ENCODE results near the gene CLIC4.
"Not testable (repeated sequence)": the region's sequence is repeated elsewhere in the genome, so short reads cannot be mapped to it uniquely, and the experiment has no call there.

The CLIC4 gene

DNA sequence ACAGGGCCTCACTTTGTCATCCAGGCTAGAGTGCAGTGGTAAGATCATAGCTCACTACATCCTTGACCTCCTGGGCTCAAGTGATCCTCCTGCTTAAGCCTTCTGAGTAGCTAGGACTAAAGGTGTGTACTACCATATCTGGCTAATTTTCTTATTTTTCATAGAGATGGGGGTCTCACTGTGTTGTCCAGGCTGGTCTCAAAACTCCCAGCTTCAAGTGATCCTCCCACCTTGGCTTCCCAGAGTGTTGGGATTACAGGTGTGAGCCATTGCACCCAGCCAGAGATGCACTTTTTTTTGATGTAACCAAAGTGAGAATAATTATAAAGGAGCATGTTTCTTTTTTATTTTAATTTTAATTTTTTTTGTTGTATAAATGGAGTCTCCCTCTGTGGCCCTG lies 28.4 kb downstream of the CLIC4 start:
- no peaks in the 10 kb centered on the region for H3K9me3 Mint-ChIP-seq
- no peak overlapping the region for H3K4me3 Mint-ChIP-seq
- no peak for TF ChIP-seq CTCF (IDR thresholded peaks at IDR 0.05)
- no peak overlapping the region for H3K27ac Mint-ChIP-seq
- peaks cover 24% of the 10 kb centered on the region for H3K36me3 Mint-ChIP-seq (ENCODE audit: low read depth)
- H3K27me3 Mint-ChIP-seq (ENCODE audit: low read depth, poor library complexity): peaks cover 3% of the 10 kb centered on the region
- DNase-seq: no peak
- peaks cover 40% of the 10 kb centered on the region for H3K4me1 Mint-ChIP-seq

DNA sequence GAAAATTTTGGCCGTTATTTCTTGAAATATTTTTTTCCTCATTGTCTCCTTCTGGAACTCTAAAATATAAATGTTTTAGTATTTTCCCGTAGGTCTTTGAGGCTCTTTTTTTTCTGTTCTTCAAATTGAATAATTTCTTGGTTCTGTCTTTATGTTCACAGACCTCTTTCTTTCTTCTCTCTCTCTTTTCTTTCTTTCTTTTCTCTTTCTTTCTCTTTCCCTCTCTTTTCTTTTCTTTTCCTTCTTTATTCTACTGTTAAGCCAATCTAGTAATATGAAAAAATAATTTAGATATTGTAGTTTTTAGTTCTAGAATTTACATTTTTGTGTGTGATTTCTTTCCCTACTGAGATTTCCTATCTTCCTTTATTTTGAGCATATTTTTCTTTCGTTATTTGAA lies 30.1 kb downstream of the CLIC4 start:
- peak overlapping the region; percentile 40 for H3K27ac Mint-ChIP-seq
- H3K36me3 Mint-ChIP-seq (ENCODE audit: low read depth): peaks cover 37% of the 10 kb centered on the region
- peaks cover 37% of the 10 kb centered on the region for H3K4me1 Mint-ChIP-seq
- H3K9me3 Mint-ChIP-seq: no peaks in the 10 kb centered on the region
- TF ChIP-seq CTCF (IDR thresholded peaks at IDR 0.05): no peak
- DNase-seq: no peak
- H3K27me3 Mint-ChIP-seq (ENCODE audit: low read depth, poor library complexity): peaks cover 3% of the 10 kb centered on the region
- no peak overlapping the region for H3K4me3 Mint-ChIP-seq

DNA sequence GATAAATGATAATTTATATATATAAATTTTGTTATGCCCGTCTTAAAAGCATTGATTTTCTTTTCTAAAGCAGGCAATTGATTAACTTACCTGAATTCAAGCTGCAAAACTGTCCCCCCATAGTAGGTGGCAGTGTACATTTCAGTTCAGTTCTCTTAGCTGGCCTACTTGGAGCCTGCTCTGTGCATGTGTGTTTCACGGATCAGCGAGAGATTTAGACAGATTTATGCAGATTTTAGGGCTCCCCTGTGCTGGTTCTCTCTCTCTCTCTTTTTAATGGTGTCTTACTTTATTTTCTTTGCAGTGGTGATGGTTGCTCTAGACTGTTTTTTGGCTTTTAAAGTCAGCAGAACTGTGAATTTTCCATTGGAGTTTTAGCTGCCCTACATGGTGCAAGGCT lies 30.7 kb downstream of the CLIC4 start:
- H3K27me3 Mint-ChIP-seq (ENCODE audit: low read depth, poor library complexity): peaks cover 3% of the 10 kb centered on the region
- peak; percentile 21 for DNase-seq

GRCh38 chr1:24776821-24777220 lies 31.6 kb downstream of the CLIC4 start:
- peaks cover 33% of the 10 kb centered on the region for H3K4me1 Mint-ChIP-seq
- no peak for DNase-seq
- TF ChIP-seq CTCF (IDR thresholded peaks at IDR 0.05): no peak
- peaks cover 48% of the 10 kb centered on the region for H3K36me3 Mint-ChIP-seq (ENCODE audit: low read depth)
- H3K9me3 Mint-ChIP-seq: no peaks in the 10 kb centered on the region
- no peak overlapping the region for H3K4me3 Mint-ChIP-seq
- peaks cover 3% of the 10 kb centered on the region for H3K27me3 Mint-ChIP-seq (ENCODE audit: low read depth, poor library complexity)
- peak overlapping the region; percentile 12 for H3K27ac Mint-ChIP-seq

More for the DNA sequence above, 30.7 kb downstream of the CLIC4 start:
- H3K4me1 Mint-ChIP-seq: peaks cover 31% of the 10 kb centered on the region
- H3K27ac Mint-ChIP-seq: peak overlapping the region; percentile 40
- H3K36me3 Mint-ChIP-seq (ENCODE audit: low read depth): peaks cover 42% of the 10 kb centered on the region
- H3K4me3 Mint-ChIP-seq: peak overlapping the region; percentile 14
- H3K9me3 Mint-ChIP-seq: no peaks in the 10 kb centered on the region
- TF ChIP-seq CTCF (IDR thresholded peaks at IDR 0.05): no peak

- no peak overlapping the region for H3K4me3 Mint-ChIP-seq
- peaks cover 3% of the 10 kb centered on the region for H3K27me3 Mint-ChIP-seq (ENCODE audit: low read depth, poor library complexity)
- no peak overlapping the region for H3K27ac Mint-ChIP-seq
- H3K9me3 Mint-ChIP-seq: no peaks in the 10 kb centered on the region
- peaks cover 33% of the 10 kb centered on the region for H3K4me1 Mint-ChIP-seq
- DNase-seq: no peak
- no peak for TF ChIP-seq CTCF (IDR thresholded peaks at IDR 0.05)
- peaks cover 51% of the 10 kb centered on the region for H3K36me3 Mint-ChIP-seq (ENCODE audit: low read depth)
Observed at GRCh38 chr1:24778141-24778540, 32.9 kb downstream of the CLIC4 start.

GRCh38 chr1:24779199-24779598 lies 34.0 kb downstream of the CLIC4 start:
- not testable (repeated sequence) for DNase-seq; H3K27me3 Mint-ChIP-seq (ENCODE audit: low read depth, poor library complexity); H3K4me3 Mint-ChIP-seq; H3K27ac Mint-ChIP-seq; H3K9me3 Mint-ChIP-seq
- Mint-ChIP-seq H3K4me1 (peaks cover 33% of the 10 kb centered on the region), H3K36me3 (ENCODE audit: low read depth) (peaks cover 49% of the 10 kb centered on the region)
